Neural cell (in vitro differentiated cells): ENCODE results near the gene COL25A1. TPM values are rescaled to one million over a fixed set of nuclear protein-coding genes. Genes with fewer than 3 reads are reported as not detected.

ENCODE experiments used
- H2AFZ ChIP-seq: fragments of 200-600, 300-800 bp; sonication (generic), shearing (Covaris generic); 2 replicates; pipeline ENCODE4 v1.6.0; 2014; ENCODE audit warnings: low read depth, mild to moderate bottlenecking, antibody characterized with exemption, low read length, moderate library complexity
- H3F3A ChIP-seq: fragments of 200-600 bp; shearing (Covaris generic); 2 replicates; pipeline ENCODE4 v1.6.1; 2016; ENCODE audit warnings: mild to moderate bottlenecking, moderate library complexity, mixed read lengths, antibody characterized with exemption, low read length; ENCODE audit not compliant: insufficient read depth, poor library complexity, severe bottlenecking
- H3K27ac ChIP-seq: fragments of 200-600, 300-800 bp; sonication (generic), shearing (Covaris generic); 2 replicates; pipeline ENCODE4 v1.5.1; 2014; ENCODE audit warnings: mild to moderate bottlenecking, low read length, moderate library complexity
- H3K27me3 ChIP-seq: fragments of 300-800, 200-600 bp; sonication (generic), shearing (Covaris generic); 2 replicates; pipeline ENCODE4 v1.6.0; 2014; ENCODE audit warnings: mild to moderate bottlenecking, low read depth, low read length, moderate library complexity; ENCODE audit not compliant: insufficient read depth
- H3K36me3 ChIP-seq: fragments of 300-800, 200-600 bp; sonication (generic), shearing (Covaris generic); 2 replicates; pipeline ENCODE4 v1.5.1; 2014; ENCODE audit warnings: mild to moderate bottlenecking, antibody characterized with exemption, low read length, moderate library complexity; ENCODE audit not compliant: insufficient read depth
- H3K4me2 ChIP-seq: fragments of 300-800, 200-600 bp; sonication (generic), shearing (Covaris generic); 2 replicates; pipeline ENCODE4 v1.6.0; 2014; ENCODE audit warnings: mild to moderate bottlenecking, low read length
- H3K4me3 ChIP-seq: fragments of 300-800, 200-600 bp; sonication (generic), shearing (Covaris generic); 2 replicates; pipeline ENCODE4 v1.5.1; 2014; ENCODE audit warnings: mild to moderate bottlenecking, low read length, moderate library complexity
- H3K79me2 ChIP-seq: fragments of 200-600 bp; shearing (Covaris generic); replicated peaks from 2 replicates; pipeline ENCODE4 v1.6.0; 2014; ENCODE audit warnings: mild to moderate bottlenecking, low read length, moderate library complexity; ENCODE audit not compliant: insufficient read depth
- H3K9ac ChIP-seq: fragments of 300-800, 200-600 bp; sonication (generic), shearing (Covaris generic); 2 replicates; pipeline ENCODE4 v1.6.1; 2016; ENCODE audit warnings: mild to moderate bottlenecking, low read length, mixed read lengths
- H3K9me2 ChIP-seq: fragments of 200-600 bp; shearing (Covaris generic); 2 replicates; pipeline ENCODE4 v1.6.1; 2016; ENCODE audit warnings: mild to moderate bottlenecking, low read length, mixed read lengths; ENCODE audit not compliant: insufficient read depth
- H3K9me3 ChIP-seq: fragments of 200-600, 300-800 bp; sonication (generic), shearing (Covaris generic); 2 replicates; pipeline ENCODE4 v1.6.1; 2016; ENCODE audit warnings: mild to moderate bottlenecking, mixed run types, low read length, moderate library complexity, mixed read lengths
- H4K20me1 ChIP-seq: fragments of 200-600 bp; shearing (Covaris generic); 2 replicates; pipeline ENCODE4 v1.6.1; 2016; ENCODE audit warnings: mild to moderate bottlenecking, mixed run types; ENCODE audit not compliant: insufficient read depth
- CTCF ChIP-seq: fragments of 450-650 bp; IDR thresholded peaks from 2 replicates; pipeline ENCODE4 v1.5.1; 2014; ENCODE audit warnings: antibody characterized with exemption, mild to moderate bottlenecking, moderate library complexity; ENCODE audit not compliant: poor library complexity, severe bottlenecking
- EP300 ChIP-seq: fragments of 450-650 bp; conservative IDR thresholded peaks from 2 replicates; pipeline ENCODE4 v1.6.1; 2014; ENCODE audit warnings: antibody characterized with exemption, mild to moderate bottlenecking, moderate library complexity; ENCODE audit not compliant: poor library complexity, severe bottlenecking
- EZH2 ChIP-seq: fragments of 200-600, 300-800 bp; shearing (Covaris generic), sonication (generic); IDR thresholded peaks from 2 replicates; pipeline ENCODE4 v1.6.1; 2014; ENCODE audit warnings: antibody characterized with exemption, low read length, borderline replicate concordance, mild to moderate bottlenecking; ENCODE audit not compliant: insufficient read depth, poor library complexity, severe bottlenecking
- MXI1 ChIP-seq: fragments of 450-650 bp; conservative IDR thresholded peaks from 2 replicates; pipeline ENCODE4 v1.6.1; 2014; ENCODE audit warnings: antibody characterized with exemption, mild to moderate bottlenecking; ENCODE audit not compliant: poor library complexity, severe bottlenecking
- POLR2AphosphoS5 ChIP-seq: IDR thresholded peaks from 2 replicates; pipeline ENCODE4 v1.6.1; 2012
- RAD21 ChIP-seq: fragments of 450-650 bp; conservative IDR thresholded peaks from 2 replicates; pipeline ENCODE4 v1.6.1; 2014; ENCODE audit warnings: antibody characterized with exemption, mild to moderate bottlenecking, moderate library complexity
- SMC3 ChIP-seq: fragments of 450-650 bp; conservative IDR thresholded peaks from 2 replicates; pipeline ENCODE4 v1.6.1; 2014; ENCODE audit warnings: antibody characterized with exemption, mild to moderate bottlenecking, moderate library complexity; ENCODE audit not compliant: poor library complexity
- TAF1 ChIP-seq: IDR thresholded peaks from 2 replicates; pipeline ENCODE4 v1.6.1; 2012; ENCODE audit warnings: low read depth
- polyA plus RNA-seq: library from polyadenylated mRNA; depleted of rRNA; stranded (reverse); fragments of >200 nt; gene quantifications from 2 replicates; pipeline ENCODE4 v1.2.3, GENCODE V29; 2014
- TF ChIP-seq, protein P1 (sequence below): IDR thresholded peaks from 2 replicates; pipeline ENCODE4 v1.6.1; 2012; ENCODE audit warnings: borderline replicate concordance

COL25A1 gene
- polyA plus RNA-seq, 1 donor from 2014 or later = 32.3 TPM

- H2AFZ ChIP-seq = no peak overlapping the region
- H3K9me2 ChIP-seq = no peaks in the 10 kb centered on the region
- H3K4me3 ChIP-seq = no peak overlapping the region
- no peaks in the 10 kb centered on the region for H3K79me2 ChIP-seq
- TF ChIP-seq MXI1 (no peak), SMC3 (no peak), EP300 (no peak)
- no peaks in the 10 kb centered on the region for H3K9me3 ChIP-seq
- no peak overlapping the region for H3K9ac ChIP-seq
- no peaks in the 10 kb centered on the region for H3K27me3 ChIP-seq
- no peaks in the 10 kb centered on the region for H4K20me1 ChIP-seq
- H3K36me3 ChIP-seq = no peaks in the 10 kb centered on the region
- H3F3A ChIP-seq = no peaks in the 10 kb centered on the region
- H3K4me2 ChIP-seq = no peak overlapping the region
- no peak overlapping the region for H3K27ac ChIP-seq
Observed at GRCh38 chr4:109186458-109186945, 116.0 kb downstream of the COL25A1 start.

- TF ChIP-seq EP300 (no peak), RAD21 (no peak), CTCF (no peak), TAF1 (no peak), MXI1 (no peak), SMC3 (no peak), EZH2 (no peak), POLR2AphosphoS5 (no peak)
- TF ChIP-seq, protein P1, sequence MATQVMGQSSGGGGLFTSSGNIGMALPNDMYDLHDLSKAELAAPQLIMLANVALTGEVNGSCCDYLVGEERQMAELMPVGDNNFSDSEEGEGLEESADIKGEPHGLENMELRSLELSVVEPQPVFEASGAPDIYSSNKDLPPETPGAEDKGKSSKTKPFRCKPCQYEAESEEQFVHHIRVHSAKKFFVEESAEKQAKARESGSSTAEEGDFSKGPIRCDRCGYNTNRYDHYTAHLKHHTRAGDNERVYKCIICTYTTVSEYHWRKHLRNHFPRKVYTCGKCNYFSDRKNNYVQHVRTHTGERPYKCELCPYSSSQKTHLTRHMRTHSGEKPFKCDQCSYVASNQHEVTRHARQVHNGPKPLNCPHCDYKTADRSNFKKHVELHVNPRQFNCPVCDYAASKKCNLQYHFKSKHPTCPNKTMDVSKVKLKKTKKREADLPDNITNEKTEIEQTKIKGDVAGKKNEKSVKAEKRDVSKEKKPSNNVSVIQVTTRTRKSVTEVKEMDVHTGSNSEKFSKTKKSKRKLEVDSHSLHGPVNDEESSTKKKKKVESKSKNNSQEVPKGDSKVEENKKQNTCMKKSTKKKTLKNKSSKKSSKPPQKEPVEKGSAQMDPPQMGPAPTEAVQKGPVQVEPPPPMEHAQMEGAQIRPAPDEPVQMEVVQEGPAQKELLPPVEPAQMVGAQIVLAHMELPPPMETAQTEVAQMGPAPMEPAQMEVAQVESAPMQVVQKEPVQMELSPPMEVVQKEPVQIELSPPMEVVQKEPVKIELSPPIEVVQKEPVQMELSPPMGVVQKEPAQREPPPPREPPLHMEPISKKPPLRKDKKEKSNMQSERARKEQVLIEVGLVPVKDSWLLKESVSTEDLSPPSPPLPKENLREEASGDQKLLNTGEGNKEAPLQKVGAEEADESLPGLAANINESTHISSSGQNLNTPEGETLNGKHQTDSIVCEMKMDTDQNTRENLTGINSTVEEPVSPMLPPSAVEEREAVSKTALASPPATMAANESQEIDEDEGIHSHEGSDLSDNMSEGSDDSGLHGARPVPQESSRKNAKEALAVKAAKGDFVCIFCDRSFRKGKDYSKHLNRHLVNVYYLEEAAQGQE = no peak
- no peak overlapping the region for H3K9ac ChIP-seq
- H3K79me2 ChIP-seq = no peaks in the 10 kb centered on the region
- no peak overlapping the region for H3K4me2 ChIP-seq
- H3K4me3 ChIP-seq = no peak overlapping the region
- no peak overlapping the region for H2AFZ ChIP-seq
- no peaks in the 10 kb centered on the region for H3F3A ChIP-seq
- no peaks in the 10 kb centered on the region for H3K9me3 ChIP-seq
- no peaks in the 10 kb centered on the region for H3K9me2 ChIP-seq
- H3K27me3 ChIP-seq = no peaks in the 10 kb centered on the region
- H4K20me1 ChIP-seq = no peaks in the 10 kb centered on the region
- H3K27ac ChIP-seq = no peak overlapping the region
- no peaks in the 10 kb centered on the region for H3K36me3 ChIP-seq
Observed at GRCh38 chr4:109185951-109186350, 116.5 kb downstream of the COL25A1 start.

DNA sequence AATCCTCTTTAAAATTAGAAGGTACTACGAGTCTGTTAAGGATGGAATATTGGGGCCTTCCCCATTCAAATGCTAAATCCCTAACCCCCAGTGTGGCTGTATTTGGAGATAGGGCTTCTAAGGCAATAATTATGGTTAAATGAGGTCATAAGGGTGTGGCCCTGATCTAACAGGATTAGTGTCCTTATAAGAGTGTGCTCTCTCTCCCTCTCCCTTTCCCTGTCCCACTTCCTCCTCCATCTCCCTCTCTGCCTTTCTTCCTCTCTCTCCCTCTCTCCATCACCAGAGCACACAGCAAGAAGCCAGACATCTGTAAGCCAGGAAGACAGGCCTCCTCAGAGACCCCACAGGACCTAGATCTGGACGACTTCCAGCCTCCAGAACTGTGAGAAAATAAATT is 116.9 kb downstream of the COL25A1 start:
- TF ChIP-seq POLR2AphosphoS5 = no peak
- TF ChIP-seq EZH2 = no peak
- TF ChIP-seq EP300 = no peak
- TF ChIP-seq SMC3 = no peak
- H3K9ac ChIP-seq = no peak overlapping the region
- no peaks in the 10 kb centered on the region for H3F3A ChIP-seq
- H3K9me2 ChIP-seq = no peaks in the 10 kb centered on the region
- H3K27ac ChIP-seq = no peak overlapping the region
- no peaks in the 10 kb centered on the region for H3K79me2 ChIP-seq
- H3K4me2 ChIP-seq = no peak overlapping the region
- H4K20me1 ChIP-seq = no peaks in the 10 kb centered on the region
- H3K36me3 ChIP-seq = no peaks in the 10 kb centered on the region
- no peak overlapping the region for H2AFZ ChIP-seq
- no peak overlapping the region for H3K4me3 ChIP-seq
- no peaks in the 10 kb centered on the region for H3K9me3 ChIP-seq
- H3K27me3 ChIP-seq = no peaks in the 10 kb centered on the region
